SU-DHL-6 (cell line): ENCODE results near the gene IFNL4.

ENCODE experiments used
- H2AFZ ChIP-seq: fragments of 200-600 bp; sonication (generic); 2 replicates; pipeline ENCODE4 v1.6.1; 2014; ENCODE audit warnings: low read depth, mild to moderate bottlenecking, moderate library complexity, mixed read lengths, antibody characterized with exemption, low read length; ENCODE audit not compliant: severe bottlenecking
- H3F3A ChIP-seq: fragments of 200-600 bp; shearing (Covaris generic); 2 replicates; pipeline ENCODE4 v1.6.0; 2016; ENCODE audit warnings: antibody characterized with exemption, mild to moderate bottlenecking; ENCODE audit not compliant: insufficient read depth
- H3K27ac ChIP-seq: fragments of 200-600 bp; sonication (generic); 2 replicates; pipeline ENCODE4 v1.5.1; 2016; ENCODE audit warnings: low read depth, mild to moderate bottlenecking, low read length, moderate library complexity, mixed read lengths
- H3K27me3 ChIP-seq: fragments of 200-600 bp; sonication (generic), shearing (Covaris generic); 2 replicates; pipeline ENCODE4 v1.6.0; 2014; ENCODE audit warnings: mild to moderate bottlenecking, low read length
- H3K36me3 ChIP-seq: fragments of 200-600 bp; sonication (generic); 2 replicates; pipeline ENCODE4 v1.6.1; 2014; ENCODE audit warnings: mild to moderate bottlenecking, low read length, mixed read lengths
- H3K4me2 ChIP-seq: fragments of 300-600, 200-600 bp; shearing (Covaris generic), sonication (generic); 2 replicates; pipeline ENCODE4 v1.6.0; 2014; ENCODE audit warnings: low read length, low read depth, mild to moderate bottlenecking; ENCODE audit not compliant: poor library complexity, severe bottlenecking
- H3K4me3 ChIP-seq: fragments of 200-600 bp; sonication (generic); 2 replicates; pipeline ENCODE4 v1.5.1; 2014; ENCODE audit warnings: antibody characterized with exemption, low read length, mild to moderate bottlenecking, mixed read lengths; ENCODE audit not compliant: insufficient read depth, poor library complexity, severe bottlenecking
- H3K79me2 ChIP-seq: fragments of 200-600 bp; sonication (generic); 2 replicates; pipeline ENCODE4 v1.6.1; 2014; ENCODE audit warnings: mild to moderate bottlenecking, low read length, moderate library complexity; ENCODE audit not compliant: insufficient read depth
- H3K9ac ChIP-seq: fragments of 200-600 bp; sonication (generic); 2 replicates; pipeline ENCODE4 v1.7.0; 2014; ENCODE audit warnings: mild to moderate bottlenecking, low read length
- H3K9me2 ChIP-seq: fragments of 200-600 bp; sonication (generic); replicated peaks from 2 replicates; pipeline ENCODE4 v1.6.1; 2014; ENCODE audit warnings: low read length; ENCODE audit not compliant: insufficient read depth
- H3K9me3 ChIP-seq: fragments of 200-600 bp; sonication (generic); 2 replicates; pipeline ENCODE4 v1.6.1; 2014; ENCODE audit warnings: low read length, mixed read lengths; ENCODE audit not compliant: insufficient read depth
- H4K20me1 ChIP-seq: fragments of 200-600 bp; sonication (generic); 2 replicates; pipeline ENCODE4 v1.6.1; 2014; ENCODE audit warnings: low read depth, mild to moderate bottlenecking, antibody characterized with exemption, low read length, moderate library complexity, mixed read lengths
- CTCF ChIP-seq: fragments of 200-600 bp; sonication (generic); IDR thresholded peaks from one replicate; pipeline ENCODE4 v1.5.1; 2017; ENCODE audit warnings: antibody characterized with exemption, mild to moderate bottlenecking, low read length, moderate library complexity; ENCODE audit not compliant: insufficient read depth, poor library complexity, severe bottlenecking
- EZH2phosphoT487 ChIP-seq: fragments of 200-600 bp; sonication (generic), shearing (Covaris generic); conservative IDR thresholded peaks from 2 replicates; pipeline ENCODE4 v1.6.1; 2018; ENCODE audit warnings: mild to moderate bottlenecking, antibody characterized with exemption, low read length, moderate library complexity, mixed read lengths

The IFNL4 gene

GRCh38 chr19:39206122-39206521 lies 42.5 kb downstream of the IFNL4 start:
- Histone ChIP-seq H3K79me2 (no peaks in the 10 kb centered on the region), H3K4me2 (no peak overlapping the region), H3K9me2 (no peaks in the 10 kb centered on the region), H3F3A (no peaks in the 10 kb centered on the region), H2AFZ (no peak overlapping the region), H3K4me3 (no peak overlapping the region), H3K27ac (no peak overlapping the region), H3K9ac (no peak overlapping the region), H3K9me3 (no peaks in the 10 kb centered on the region), H3K36me3 (no peaks in the 10 kb centered on the region), H3K27me3 (no peaks in the 10 kb centered on the region), H4K20me1 (no peaks in the 10 kb centered on the region)
- no peak for TF ChIP-seq EZH2phosphoT487
- no peak for TF ChIP-seq CTCF

GRCh38 chr19:39205449-39205764 lies 43.2 kb downstream of the IFNL4 start:
- no peaks in the 10 kb centered on the region for H3K9me3 ChIP-seq
- no peak overlapping the region for H3K4me2 ChIP-seq
- H3K36me3 ChIP-seq = no peaks in the 10 kb centered on the region
- no peak overlapping the region for H3K9ac ChIP-seq
- no peaks in the 10 kb centered on the region for H3K79me2 ChIP-seq
- no peaks in the 10 kb centered on the region for H3F3A ChIP-seq
- TF ChIP-seq CTCF (no peak), EZH2phosphoT487 (no peak)
- no peak overlapping the region for H3K4me3 ChIP-seq
- no peaks in the 10 kb centered on the region for H4K20me1 ChIP-seq
- H3K27ac ChIP-seq = no peak overlapping the region
- H3K9me2 ChIP-seq = no peaks in the 10 kb centered on the region
- H3K27me3 ChIP-seq = no peaks in the 10 kb centered on the region
- no peak overlapping the region for H2AFZ ChIP-seq

GRCh38 chr19:39203372-39204341 lies 45.0 kb downstream of the IFNL4 start, which contains the start of gene SYCN:
Gene SYCN, minus strand, starts transcription at chr19:39204263. Its CDS starts 9 bp downstream, at chr19:39204254.
- Histone ChIP-seq H3K79me2 (no peaks in the 10 kb centered on the region), H4K20me1 (no peaks in the 10 kb centered on the region), H3K27ac (no peak within 1 kb of the TSS), H3K9me3 (no peaks in the 10 kb centered on the region), H3K27me3 (no peaks in the 10 kb centered on the region), H3K9ac (no peak within 1 kb of the TSS), H2AFZ (no peak within 1 kb of the TSS), H3K4me2 (no peak within 1 kb of the TSS), H3K4me3 (no peak within 1 kb of the TSS), H3K36me3 (no peaks in the 10 kb centered on the region), H3F3A (no peaks in the 10 kb centered on the region), H3K9me2 (no peaks in the 10 kb centered on the region)
- TF ChIP-seq CTCF (no peak), EZH2phosphoT487 (no peak)
